GM12874 (cell line): ENCODE data around the gene DENND6A.

Experiments used
- CTCF ChIP-seq: IDR thresholded peaks from 2 replicates; pipeline ENCODE4 v1.5.1; 2011; ENCODE audit warnings: low read depth, mild to moderate bottlenecking, control low read depth, low read length, moderate library complexity; ENCODE audit not compliant: insufficient read depth

DENND6A gene

GRCh38 chr3:57658536-57658935 lies 34.3 kb downstream of the DENND6A start:
- no peak for TF ChIP-seq CTCF

- no peak for TF ChIP-seq CTCF
Measured at GRCh38 chr3:57655727-57656126, 37.1 kb downstream of the DENND6A start.

GRCh38 chr3:57654267-57654666 lies 38.6 kb downstream of the DENND6A start:
- TF ChIP-seq CTCF: no peak

GRCh38 chr3:57652203-57652602 lies 40.7 kb downstream of the DENND6A start:
- TF ChIP-seq CTCF: no peak

- no peak for TF ChIP-seq CTCF
Measured at GRCh38 chr3:57647292-57647940, 45.5 kb downstream of the DENND6A start.

- TF ChIP-seq CTCF: no peak
Measured at GRCh38 chr3:57646723-57647122, 46.2 kb downstream of the DENND6A start.

- TF ChIP-seq CTCF: no peak
Measured at GRCh38 chr3:57644740-57645139, 48.1 kb downstream of the DENND6A start.
